ENCODE data around the gene AGAP1. TPM values are rescaled to one million over a fixed set of nuclear protein-coding genes. Genes with fewer than 3 reads are reported as not detected.

AGAP1 gene
- total RNA-seq, 1 experiment from 2014 or later, result 56.4 TPM

DNA sequence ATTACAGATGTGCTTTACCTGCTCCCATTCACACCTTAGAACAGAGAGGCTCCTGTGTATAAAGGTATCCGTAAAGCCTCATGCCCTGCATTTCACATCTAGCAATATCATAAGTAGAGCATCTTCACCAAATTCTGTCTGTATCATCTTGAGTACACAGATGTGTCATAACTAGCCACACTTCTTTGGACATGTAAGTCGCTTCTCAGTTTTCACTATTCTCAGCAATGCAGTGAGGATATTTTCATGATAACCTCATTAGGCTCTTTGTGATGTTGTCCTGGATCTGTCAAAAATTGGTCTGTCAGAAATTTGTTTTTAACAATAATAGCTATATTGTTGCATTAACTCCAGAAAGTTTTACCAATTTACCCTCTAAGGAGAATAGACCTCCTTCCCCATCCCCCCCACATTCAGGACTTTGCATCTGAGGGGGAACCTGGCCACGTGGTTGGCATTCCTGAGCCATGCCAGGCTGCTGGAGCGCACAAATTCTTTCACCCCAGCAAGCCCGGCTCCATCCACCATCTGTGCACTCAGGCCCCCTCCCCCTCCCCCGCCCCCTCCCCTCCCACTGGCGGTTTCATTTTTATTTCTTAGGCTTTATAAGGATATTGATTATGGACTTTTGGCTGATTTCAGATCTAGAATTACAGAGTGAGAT lies 34.1 kb downstream of the AGAP1 start:
- Mint-ChIP-seq H3K27ac (ENCODE audit: unreplicated experiment) (no peak overlapping the region), H3K36me3 (ENCODE audit: insufficient read depth, unreplicated experiment) (no peaks in the 10 kb centered on the region), H3K4me3 (ENCODE audit: low read depth, unreplicated experiment) (no peak overlapping the region), H3K4me1 (ENCODE audit: low read depth, unreplicated experiment) (no peaks in the 10 kb centered on the region), H3K27me3 (ENCODE audit: unreplicated experiment) (no peaks in the 10 kb centered on the region), H3K9me3 (ENCODE audit: low read depth, unreplicated experiment) (no peaks in the 10 kb centered on the region)
- intact Hi-C loops (cut with micrococcal nuclease; ENCODE audit: unreplicated experiment), result no loop called here
- TF ChIP-seq, protein P1, sequence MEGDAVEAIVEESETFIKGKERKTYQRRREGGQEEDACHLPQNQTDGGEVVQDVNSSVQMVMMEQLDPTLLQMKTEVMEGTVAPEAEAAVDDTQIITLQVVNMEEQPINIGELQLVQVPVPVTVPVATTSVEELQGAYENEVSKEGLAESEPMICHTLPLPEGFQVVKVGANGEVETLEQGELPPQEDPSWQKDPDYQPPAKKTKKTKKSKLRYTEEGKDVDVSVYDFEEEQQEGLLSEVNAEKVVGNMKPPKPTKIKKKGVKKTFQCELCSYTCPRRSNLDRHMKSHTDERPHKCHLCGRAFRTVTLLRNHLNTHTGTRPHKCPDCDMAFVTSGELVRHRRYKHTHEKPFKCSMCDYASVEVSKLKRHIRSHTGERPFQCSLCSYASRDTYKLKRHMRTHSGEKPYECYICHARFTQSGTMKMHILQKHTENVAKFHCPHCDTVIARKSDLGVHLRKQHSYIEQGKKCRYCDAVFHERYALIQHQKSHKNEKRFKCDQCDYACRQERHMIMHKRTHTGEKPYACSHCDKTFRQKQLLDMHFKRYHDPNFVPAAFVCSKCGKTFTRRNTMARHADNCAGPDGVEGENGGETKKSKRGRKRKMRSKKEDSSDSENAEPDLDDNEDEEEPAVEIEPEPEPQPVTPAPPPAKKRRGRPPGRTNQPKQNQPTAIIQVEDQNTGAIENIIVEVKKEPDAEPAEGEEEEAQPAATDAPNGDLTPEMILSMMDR (IDR thresholded peaks at IDR 0.05; ENCODE audit: unreplicated experiment), result no peak
- no TSS peak for BruUV-seq (replicated peaks)
- DNase-seq, result no peak
- CTCF ChIA-PET, result no interaction called here

DNA sequence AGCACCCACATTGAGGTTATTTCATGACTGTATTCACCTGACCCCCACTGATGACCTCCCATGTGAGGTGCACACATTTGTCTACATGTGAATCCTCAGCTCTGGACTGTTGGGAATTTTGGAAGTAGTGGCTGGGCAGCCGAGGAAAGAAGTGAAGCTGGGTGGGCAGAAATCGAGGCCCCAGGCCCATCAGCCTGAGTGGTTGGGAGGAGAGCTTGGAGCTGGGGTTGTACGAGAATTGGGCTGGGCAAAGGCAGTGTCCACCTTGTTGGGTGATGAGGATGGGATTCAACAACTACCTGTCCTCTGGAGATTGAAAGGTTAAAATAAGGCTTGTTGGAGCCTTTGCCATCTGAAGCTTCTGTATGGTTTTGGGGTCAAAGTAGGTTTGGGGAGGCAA lies 35.8 kb downstream of the AGAP1 start:
- TF ChIP-seq, protein P1 (IDR thresholded peaks at IDR 0.05; ENCODE audit: unreplicated experiment), result no peak
- H3K4me1 Mint-ChIP-seq (ENCODE audit: low read depth, unreplicated experiment), result no peaks in the 10 kb centered on the region
- no peaks in the 10 kb centered on the region for H3K36me3 Mint-ChIP-seq (ENCODE audit: insufficient read depth, unreplicated experiment)
- intact Hi-C loops (cut with micrococcal nuclease; ENCODE audit: unreplicated experiment), result no loop called here
- H3K27ac Mint-ChIP-seq (ENCODE audit: unreplicated experiment), result no peak overlapping the region
- BruUV-seq (replicated peaks), result no TSS peak
- no peaks in the 10 kb centered on the region for H3K9me3 Mint-ChIP-seq (ENCODE audit: low read depth, unreplicated experiment)
- H3K4me3 Mint-ChIP-seq (ENCODE audit: low read depth, unreplicated experiment), result no peak overlapping the region
- CTCF ChIA-PET, result no interaction called here
- H3K27me3 Mint-ChIP-seq (ENCODE audit: unreplicated experiment), result no peaks in the 10 kb centered on the region
- DNase-seq, result no peak

DNA sequence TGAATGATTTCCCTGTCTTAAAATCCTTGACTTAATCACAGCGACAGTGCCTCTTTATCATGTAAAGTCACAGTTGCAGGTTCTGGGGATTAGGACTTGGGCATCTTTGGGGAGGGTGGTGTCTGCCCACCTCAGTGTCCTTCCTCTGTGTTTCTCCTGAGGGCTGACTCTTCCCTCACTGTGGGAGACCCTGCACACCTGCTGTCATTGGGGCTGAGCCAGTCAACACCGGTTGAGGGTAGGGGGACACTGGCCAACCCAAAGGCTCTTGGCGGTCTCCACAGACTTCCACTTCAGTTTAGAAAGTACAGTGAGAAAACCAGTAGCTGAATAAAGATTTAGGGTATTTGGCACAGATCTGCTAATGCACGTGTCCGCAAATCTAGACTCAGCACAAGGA lies 36.9 kb downstream of the AGAP1 start:
- no peak for DNase-seq
- intact Hi-C loops (cut with micrococcal nuclease; ENCODE audit: unreplicated experiment), result no loop called here
- no peak overlapping the region for H3K4me3 Mint-ChIP-seq (ENCODE audit: low read depth, unreplicated experiment)
- TF ChIP-seq, protein P1 (IDR thresholded peaks at IDR 0.05; ENCODE audit: unreplicated experiment), result no peak
- no peaks in the 10 kb centered on the region for H3K4me1 Mint-ChIP-seq (ENCODE audit: low read depth, unreplicated experiment)
- BruUV-seq (replicated peaks), result no TSS peak
- no peak overlapping the region for H3K27ac Mint-ChIP-seq (ENCODE audit: unreplicated experiment)
- no peaks in the 10 kb centered on the region for H3K9me3 Mint-ChIP-seq (ENCODE audit: low read depth, unreplicated experiment)
- no peaks in the 10 kb centered on the region for H3K36me3 Mint-ChIP-seq (ENCODE audit: insufficient read depth, unreplicated experiment)
- H3K27me3 Mint-ChIP-seq (ENCODE audit: unreplicated experiment), result no peaks in the 10 kb centered on the region
- CTCF ChIA-PET, result interaction anchor here (0.7 kb wide), 2 partner anchors 28 to 48 kb away, joined by 4 read pairs; no protein-coding TSS in a partner anchor

DNA sequence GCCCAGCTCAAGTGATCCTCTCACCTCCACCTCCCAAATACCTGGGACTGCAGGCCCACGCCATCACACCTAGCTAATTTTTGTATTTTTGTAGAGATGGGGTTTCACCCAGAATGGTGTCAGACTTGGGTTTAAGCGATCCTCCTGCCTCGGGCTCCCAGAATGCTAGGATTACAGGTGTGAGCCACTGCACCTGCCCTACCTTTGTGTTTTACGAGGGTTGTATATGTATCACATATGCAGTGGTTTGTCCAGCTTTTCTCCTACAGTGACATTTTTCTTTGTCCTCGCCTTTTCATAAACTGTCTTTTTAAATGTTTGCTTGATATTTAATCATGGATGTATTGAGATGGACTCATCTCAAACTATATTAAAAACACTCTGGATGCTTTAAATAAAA lies 38.5 kb downstream of the AGAP1 start:
- Mint-ChIP-seq H3K4me1 (ENCODE audit: low read depth, unreplicated experiment) (peaks cover 9% of the 10 kb centered on the region), H3K9me3 (ENCODE audit: low read depth, unreplicated experiment) (no peaks in the 10 kb centered on the region), H3K27me3 (ENCODE audit: unreplicated experiment) (no peaks in the 10 kb centered on the region), H3K36me3 (ENCODE audit: insufficient read depth, unreplicated experiment) (peaks cover 6% of the 10 kb centered on the region), H3K27ac (ENCODE audit: unreplicated experiment) (no peak overlapping the region), H3K4me3 (ENCODE audit: low read depth, unreplicated experiment) (no peak overlapping the region)
- DNase-seq, result no peak
- no TSS peak for BruUV-seq (replicated peaks)
- intact Hi-C loops (cut with micrococcal nuclease; ENCODE audit: unreplicated experiment), result no loop called here
- TF ChIP-seq, protein P1 (IDR thresholded peaks at IDR 0.05; ENCODE audit: unreplicated experiment), result no peak
- CTCF ChIA-PET, result no interaction called here

Measured in Calu3 (cell line).